HG02885 (cell line): Measurements from ENCODE around the gene ZNF407.
"Not testable (repeated sequence)": the region's sequence is repeated elsewhere in the genome, so short reads cannot be mapped to it uniquely, and the experiment has no call there.

Source experiments
- ATAC-seq: cut with Tn5 transposase; IDR thresholded peaks from one replicate; pipeline ENCODE4 v1.9.1; 2021; ENCODE audit warnings: mild to moderate bottlenecking; ENCODE audit not compliant: unreplicated experiment, poor library complexity

ZNF407 gene

GRCh38 chr18:75072672-75073371 lies 475.2 kb downstream of the ZNF407 start:
- no peak for ATAC-seq

DNA sequence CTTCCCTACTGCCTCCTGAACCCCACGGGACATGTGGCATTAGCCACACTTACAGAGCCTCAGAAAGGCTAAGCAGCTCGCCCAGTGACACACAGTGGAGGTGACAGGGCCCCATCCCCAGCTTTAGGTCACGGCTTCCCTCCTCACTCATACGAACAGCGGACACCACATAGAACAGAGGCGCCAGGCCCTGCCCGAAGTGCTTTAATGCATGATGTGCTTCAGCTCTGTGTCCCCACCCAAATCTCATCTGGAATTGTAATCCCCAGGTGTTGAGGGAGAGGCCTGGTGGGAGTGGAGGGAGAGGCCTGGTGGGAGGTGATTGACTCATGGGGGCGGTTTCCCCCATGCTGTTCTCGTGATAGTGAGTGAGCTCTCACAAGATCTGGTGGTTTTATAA lies 476.0 kb downstream of the ZNF407 start:
- no peak for ATAC-seq

DNA sequence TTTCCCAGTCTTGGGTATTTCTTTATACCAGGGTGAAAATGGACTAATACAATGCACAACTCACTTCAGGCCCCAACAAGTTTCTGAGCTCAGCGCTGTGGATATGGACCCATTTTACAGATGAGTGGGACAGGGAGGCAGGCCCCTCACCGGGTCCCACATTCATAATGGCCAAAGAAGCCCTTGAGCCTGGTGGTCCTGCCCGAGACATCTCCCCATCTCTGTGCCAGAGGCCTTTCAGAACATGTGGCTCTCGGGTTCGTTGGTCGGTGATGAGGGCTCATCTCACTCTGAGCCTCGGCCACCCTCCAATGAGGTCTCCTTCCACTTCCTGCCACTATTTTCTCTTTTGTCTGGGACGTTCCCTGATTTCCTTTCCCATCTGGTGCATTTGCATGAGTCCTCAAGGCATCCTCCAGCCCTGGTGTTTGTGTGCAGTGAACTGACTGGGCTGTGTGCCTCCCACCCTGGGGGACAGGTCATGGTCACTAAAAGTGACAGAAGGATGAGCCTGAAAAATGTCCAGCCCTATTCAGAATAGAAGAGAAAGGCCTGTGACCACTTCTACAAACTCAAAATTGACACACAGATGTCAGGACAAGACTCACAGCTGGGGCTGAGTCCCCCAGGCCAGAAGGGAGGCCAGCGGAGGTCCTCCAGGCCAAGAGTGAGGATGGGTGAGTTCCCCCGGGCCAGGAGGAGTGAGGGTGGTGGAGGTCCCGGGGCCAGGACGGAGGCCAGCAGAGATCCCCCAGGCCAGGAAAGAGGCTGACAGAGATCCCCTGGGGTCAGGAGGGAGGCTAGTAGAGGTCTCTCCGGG lies 476.7 kb downstream of the ZNF407 start:
- ATAC-seq: no peak

DNA sequence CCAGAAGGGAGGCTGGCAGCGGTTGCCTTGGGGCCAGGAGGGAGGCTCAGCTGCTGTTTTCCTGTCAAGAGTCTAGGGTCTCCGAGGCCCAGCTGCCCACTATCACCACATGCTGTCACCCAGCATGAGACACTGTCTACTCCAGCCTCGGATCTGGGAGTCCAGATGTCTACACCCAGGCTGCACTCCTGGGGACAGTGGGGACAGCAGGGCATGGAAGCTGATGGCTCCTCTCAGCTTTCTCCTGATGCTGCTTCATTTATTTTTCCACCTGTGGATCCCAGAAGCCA lies 477.3 kb downstream of the ZNF407 start:
- ATAC-seq: no peak

GRCh38 chr18:75075429-75075841 lies 477.8 kb downstream of the ZNF407 start:
- ATAC-seq: no peak

DNA sequence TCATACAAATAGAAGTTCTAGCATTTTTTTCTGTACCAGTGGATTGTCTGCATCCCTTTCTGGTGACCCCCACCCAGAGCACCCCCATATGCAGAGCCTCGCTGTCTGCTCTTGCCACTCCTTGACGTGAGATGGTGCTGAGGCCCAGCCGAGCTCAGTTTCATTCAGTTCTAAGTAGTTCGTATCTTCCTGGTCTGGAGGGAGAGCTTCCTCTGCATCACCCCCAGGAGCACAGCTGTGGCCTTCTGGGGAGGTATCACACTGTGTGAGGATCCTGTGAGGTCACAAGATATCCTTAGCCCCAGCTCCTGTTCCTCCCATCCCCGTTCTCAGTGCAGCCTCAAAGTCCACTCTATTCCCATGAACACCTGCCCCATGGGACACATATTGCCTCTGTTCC lies 478.6 kb downstream of the ZNF407 start:
- no peak for ATAC-seq

- no peak for ATAC-seq
Measured at GRCh38 chr18:75081486-75081885, 483.8 kb downstream of the ZNF407 start.

- ATAC-seq: no peak
Measured at GRCh38 chr18:75083131-75083530, 485.5 kb downstream of the ZNF407 start.

GRCh38 chr18:75083761-75084160 lies 486.1 kb downstream of the ZNF407 start:
- ATAC-seq: no peak

DNA sequence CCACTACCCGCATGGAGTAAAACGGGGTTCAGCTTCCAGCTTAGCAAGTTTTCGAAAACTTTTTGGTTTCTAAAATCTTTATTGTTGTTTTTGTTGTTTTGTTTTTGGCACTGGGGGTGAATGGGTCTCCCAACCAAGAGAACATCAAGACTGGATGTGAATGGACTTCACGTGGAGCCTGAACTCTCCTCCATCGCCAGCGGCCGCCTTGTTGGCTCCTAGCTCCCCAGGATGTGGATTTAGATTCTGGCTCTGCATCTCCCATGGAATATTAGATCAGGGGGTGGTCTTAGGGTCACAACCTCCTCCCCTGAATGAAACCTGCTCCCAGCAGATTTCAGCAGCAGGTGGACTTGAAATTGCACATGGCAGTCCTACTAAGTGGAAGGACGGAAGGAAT lies 488.0 kb downstream of the ZNF407 start:
- not testable (repeated sequence) for ATAC-seq

- no peak for ATAC-seq
Measured at GRCh38 chr18:75086494-75087034, 488.9 kb downstream of the ZNF407 start.

DNA sequence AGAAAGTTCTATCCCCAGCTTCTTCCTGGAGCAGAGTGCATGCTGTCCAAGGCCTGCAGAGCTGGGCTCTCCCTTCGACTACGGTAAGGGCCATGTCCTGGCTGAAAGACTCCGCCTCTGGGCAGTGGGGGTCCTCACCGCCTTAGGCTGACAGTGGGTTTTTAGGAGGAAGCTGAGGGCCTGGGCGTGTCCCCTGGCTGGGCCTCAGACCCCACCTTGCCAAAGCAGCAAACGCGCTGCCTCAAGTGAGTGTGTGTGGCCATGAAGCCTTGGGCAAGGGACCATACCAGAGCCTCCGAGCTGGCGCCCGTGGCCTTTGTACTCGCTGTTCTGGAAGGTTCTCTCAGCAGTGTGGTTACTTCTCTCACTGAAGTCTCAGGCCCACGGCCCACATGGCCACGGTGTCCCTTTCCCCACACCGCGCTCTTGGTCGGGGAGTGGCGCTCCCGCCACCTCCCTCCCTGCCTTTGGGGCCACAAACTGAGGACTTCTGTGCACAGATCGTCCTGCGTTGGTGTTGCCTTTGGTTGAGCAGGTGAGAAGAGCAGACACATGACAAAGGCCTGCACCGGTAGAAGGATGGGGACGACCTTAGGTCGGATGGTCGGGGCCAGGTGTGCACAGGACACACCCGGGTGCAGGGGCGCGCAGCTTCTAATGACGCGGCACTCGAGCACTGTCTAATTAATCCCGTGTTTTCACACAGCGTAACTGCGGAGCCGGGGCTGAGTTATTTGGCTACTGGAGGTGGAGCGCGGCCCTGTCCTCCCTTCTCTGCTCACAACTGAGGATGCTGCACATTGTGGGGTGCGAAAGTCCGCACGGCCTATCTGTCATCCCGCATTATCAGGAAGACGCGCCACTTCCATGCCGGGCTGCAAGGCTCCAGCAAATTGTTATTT lies 489.7 kb downstream of the ZNF407 start:
- ATAC-seq: no peak

GRCh38 chr18:75088021-75088506 lies 490.4 kb downstream of the ZNF407 start:
- ATAC-seq: no peak

- ATAC-seq: no peak
Measured at GRCh38 chr18:75088622-75089211, 491.0 kb downstream of the ZNF407 start.

- no peak for ATAC-seq
Measured at GRCh38 chr18:75089748-75090327, 492.2 kb downstream of the ZNF407 start.

GRCh38 chr18:75090336-75090735 lies 492.7 kb downstream of the ZNF407 start:
- ATAC-seq: no peak

DNA sequence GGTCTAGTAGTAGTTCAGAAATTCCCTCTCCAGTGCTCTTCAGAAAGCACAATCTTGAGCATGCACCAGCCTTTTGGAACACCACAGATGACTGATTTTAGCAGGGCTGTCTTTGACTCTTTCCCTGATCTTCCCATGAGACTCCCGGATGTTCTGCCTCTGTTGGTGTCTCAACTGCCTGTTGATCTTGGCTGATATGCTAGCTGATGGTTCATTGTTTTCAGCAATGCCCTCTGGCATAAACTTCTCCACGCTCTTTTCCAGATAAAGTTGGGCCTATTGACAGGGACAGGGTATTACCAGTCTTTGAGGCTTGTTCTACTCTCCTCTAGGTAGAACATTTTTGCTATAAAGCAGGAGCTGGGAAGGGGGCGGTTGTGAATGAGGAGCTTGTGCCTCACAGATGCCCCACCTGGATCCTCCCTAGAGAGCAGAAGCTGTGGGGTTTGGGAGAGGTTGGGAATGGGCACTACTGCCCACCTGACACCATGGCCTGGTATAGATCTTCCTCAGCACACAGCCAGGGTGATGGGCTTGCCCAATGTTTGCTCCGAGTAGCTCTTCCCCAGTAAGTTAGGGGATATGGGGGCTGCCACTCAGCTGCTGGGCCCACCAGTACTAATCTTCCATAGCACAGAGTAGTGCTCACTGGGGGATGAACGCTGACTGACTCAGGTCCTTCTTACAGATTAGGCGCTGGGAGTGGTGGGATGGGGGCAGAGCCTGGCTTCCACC lies 500.0 kb downstream of the ZNF407 start:
- no peak for ATAC-seq

DNA sequence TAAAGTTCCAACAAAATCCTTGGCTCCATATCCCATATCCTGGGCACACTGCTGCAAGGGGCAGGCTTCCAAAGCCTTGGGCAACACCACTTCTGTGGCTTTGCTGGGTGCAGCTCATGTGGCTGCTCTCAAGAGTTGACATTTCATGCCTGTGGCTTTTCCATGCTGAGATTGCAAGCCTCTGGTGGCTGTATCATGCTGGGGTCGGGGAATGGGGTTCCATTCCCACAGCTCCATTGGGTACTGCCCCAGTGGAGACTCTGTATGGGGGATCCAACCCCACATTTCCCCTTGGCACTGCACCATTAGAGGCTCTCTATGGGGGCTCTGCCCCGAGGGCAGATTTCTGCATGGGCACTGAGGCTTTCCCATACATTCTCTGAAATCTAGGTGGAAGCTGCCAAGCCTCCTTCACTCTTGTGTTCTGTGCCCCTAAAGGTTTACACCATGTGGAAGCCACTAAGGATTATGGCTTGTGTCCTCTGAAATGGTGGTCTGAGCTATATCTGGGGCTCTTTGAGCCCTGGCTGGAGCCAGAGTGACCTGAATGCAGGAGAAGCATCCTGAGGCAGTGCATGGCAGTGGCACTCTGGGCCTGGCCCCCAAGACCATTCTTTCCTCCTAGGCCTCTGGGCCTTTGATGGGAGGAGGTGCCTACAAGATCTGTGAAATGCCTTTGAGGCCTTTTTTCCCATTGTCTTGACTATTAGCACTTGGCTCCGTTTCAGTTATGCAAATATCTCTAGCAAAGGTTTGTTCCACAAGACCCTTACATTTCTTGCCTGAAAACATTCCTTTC lies 503.4 kb downstream of the ZNF407 start:
- ATAC-seq: no peak
